ENCODE data around the gene UGT1A8. TPM values are rescaled to one million over a fixed set of nuclear protein-coding genes. Genes with fewer than 3 reads are reported as not detected.

Gene UGT1A8
- total and polyA plus RNA-seq, 2 of the 4 experiments (the other 2 are of a cell fraction) = not detected

DNA sequence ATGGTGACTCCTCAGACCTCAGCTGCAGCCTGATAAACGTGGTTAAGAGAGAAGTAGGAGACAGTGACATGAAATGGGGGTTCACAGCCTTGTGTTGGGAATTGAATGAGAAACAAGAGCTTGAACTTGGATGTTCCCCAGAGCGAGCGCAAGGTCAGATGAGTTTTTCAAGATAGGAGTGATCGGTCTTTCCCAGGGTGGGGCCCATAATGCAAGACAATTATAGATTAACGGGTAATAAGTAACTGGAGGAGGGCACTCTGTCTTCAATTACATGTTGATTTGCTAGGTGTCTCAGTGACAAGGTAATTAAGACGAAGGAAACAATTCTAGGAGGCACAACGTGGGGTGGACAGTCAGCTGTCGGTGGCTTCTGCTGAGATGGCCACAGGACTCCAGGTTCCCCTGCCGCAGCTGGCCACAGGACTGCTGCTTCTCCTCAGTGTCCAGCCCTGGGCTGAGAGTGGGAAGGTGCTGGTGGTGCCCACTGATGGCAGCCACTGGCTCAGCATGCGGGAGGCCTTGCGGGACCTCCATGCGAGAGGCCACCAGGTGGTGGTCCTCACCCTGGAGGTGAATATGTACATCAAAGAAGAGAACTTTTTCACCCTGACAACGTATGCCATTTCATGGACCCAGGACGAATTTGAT lies 95.3 kb downstream of the UGT1A8 start, which contains the start of gene UGT1A5:
Gene UGT1A5 (plus strand): TSS at position 297 of the 651 bp plus-strand sequence. CDS start 85 bp downstream, at position 382.
- no peak within 1 kb of the TSS for H3K27ac ChIP-seq (ENCODE audit: insufficient read depth, low read length)
- ATAC-seq (ENCODE audit: low read depth) = no peak
- dilution Hi-C loops (cut with HindIII; ENCODE audit: low sequenced_read_pairs, unreplicated experiment) (no loop called here), intact Hi-C loops (cut with micrococcal nuclease) (loop anchor here (5.0 kb wide), 3 partner anchors 155 to 1405 kb away; no protein-coding TSS in a partner anchor), in situ Hi-C loops (cut with MboI; ENCODE audit: low sequenced_read_pairs) (loop anchor here (5.0 kb wide), 1 partner anchor 265 kb away; no protein-coding TSS in a partner anchor)
- ChIA-PET POLR2A (ENCODE audit: unreplicated experiment) (no interaction called here), CTCF (no interaction called here)
- H4K20me1 ChIP-seq (ENCODE audit: insufficient read depth, low read length) = no peaks in the 10 kb centered on the region
- H3K4me3 ChIP-seq (ENCODE audit: insufficient read depth, low read depth, low read length) = no peak within 1 kb of the TSS
- TF ChIP-seq RCOR1 (IDR thresholded peaks at IDR 0.05; ENCODE audit: insufficient replicate concordance, low read length) = no peak
- TF ChIP-seq, protein P1, sequence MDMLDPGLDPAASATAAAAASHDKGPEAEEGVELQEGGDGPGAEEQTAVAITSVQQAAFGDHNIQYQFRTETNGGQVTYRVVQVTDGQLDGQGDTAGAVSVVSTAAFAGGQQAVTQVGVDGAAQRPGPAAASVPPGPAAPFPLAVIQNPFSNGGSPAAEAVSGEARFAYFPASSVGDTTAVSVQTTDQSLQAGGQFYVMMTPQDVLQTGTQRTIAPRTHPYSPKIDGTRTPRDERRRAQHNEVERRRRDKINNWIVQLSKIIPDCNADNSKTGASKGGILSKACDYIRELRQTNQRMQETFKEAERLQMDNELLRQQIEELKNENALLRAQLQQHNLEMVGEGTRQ (IDR thresholded peaks at IDR 0.05; ENCODE audit: low read depth, low read length) = no peak
- TF ChIP-seq NFE2L2 (IDR thresholded peaks at IDR 0.05; ENCODE audit: low read depth, low read length) = no peak
- TF ChIP-seq, protein P2, sequence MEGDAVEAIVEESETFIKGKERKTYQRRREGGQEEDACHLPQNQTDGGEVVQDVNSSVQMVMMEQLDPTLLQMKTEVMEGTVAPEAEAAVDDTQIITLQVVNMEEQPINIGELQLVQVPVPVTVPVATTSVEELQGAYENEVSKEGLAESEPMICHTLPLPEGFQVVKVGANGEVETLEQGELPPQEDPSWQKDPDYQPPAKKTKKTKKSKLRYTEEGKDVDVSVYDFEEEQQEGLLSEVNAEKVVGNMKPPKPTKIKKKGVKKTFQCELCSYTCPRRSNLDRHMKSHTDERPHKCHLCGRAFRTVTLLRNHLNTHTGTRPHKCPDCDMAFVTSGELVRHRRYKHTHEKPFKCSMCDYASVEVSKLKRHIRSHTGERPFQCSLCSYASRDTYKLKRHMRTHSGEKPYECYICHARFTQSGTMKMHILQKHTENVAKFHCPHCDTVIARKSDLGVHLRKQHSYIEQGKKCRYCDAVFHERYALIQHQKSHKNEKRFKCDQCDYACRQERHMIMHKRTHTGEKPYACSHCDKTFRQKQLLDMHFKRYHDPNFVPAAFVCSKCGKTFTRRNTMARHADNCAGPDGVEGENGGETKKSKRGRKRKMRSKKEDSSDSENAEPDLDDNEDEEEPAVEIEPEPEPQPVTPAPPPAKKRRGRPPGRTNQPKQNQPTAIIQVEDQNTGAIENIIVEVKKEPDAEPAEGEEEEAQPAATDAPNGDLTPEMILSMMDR (conservative IDR thresholded peaks at IDR 0.05; ENCODE audit: low read depth, low read length) = no peak
- no peak for TF ChIP-seq MXI1 (IDR thresholded peaks at IDR 0.05; ENCODE audit: borderline replicate concordance, low read depth, low read length)
- no peak for TF ChIP-seq POLR2A (IDR thresholded peaks at IDR 0.05; ENCODE audit: low read depth, low read length)
- no peak for TF ChIP-seq BHLHE40 (IDR thresholded peaks at IDR 0.05; ENCODE audit: low read depth, low read length)
- TF ChIP-seq MAZ (IDR thresholded peaks at IDR 0.05; ENCODE audit: borderline replicate concordance, low read depth, low read length) = no peak
- TF ChIP-seq RAD21 (IDR thresholded peaks at IDR 0.05; ENCODE audit: low read length) = no peak
- TF ChIP-seq CEBPB (IDR thresholded peaks at IDR 0.05; ENCODE audit: low read depth, low read length) = no peak
- TF ChIP-seq, protein P3, sequence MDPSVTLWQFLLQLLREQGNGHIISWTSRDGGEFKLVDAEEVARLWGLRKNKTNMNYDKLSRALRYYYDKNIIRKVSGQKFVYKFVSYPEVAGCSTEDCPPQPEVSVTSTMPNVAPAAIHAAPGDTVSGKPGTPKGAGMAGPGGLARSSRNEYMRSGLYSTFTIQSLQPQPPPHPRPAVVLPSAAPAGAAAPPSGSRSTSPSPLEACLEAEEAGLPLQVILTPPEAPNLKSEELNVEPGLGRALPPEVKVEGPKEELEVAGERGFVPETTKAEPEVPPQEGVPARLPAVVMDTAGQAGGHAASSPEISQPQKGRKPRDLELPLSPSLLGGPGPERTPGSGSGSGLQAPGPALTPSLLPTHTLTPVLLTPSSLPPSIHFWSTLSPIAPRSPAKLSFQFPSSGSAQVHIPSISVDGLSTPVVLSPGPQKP (IDR thresholded peaks at IDR 0.05; ENCODE audit: borderline replicate concordance, low read depth, low read length) = no peak
- no peak for TF ChIP-seq CHD1 (IDR thresholded peaks at IDR 0.05; ENCODE audit: low read depth, low read length)
- TF ChIP-seq SMC3 (IDR thresholded peaks at IDR 0.05; ENCODE audit: low read depth, low read length) = no peak
- no peak for TF ChIP-seq FOS (IDR thresholded peaks at IDR 0.05; ENCODE audit: low read depth, low read length)
- TF ChIP-seq RFX5 (IDR thresholded peaks at IDR 0.05; ENCODE audit: low read depth, low read length) = no peak
- no peak for TF ChIP-seq MAFK (IDR thresholded peaks at IDR 0.05; ENCODE audit: low read depth, low read length)
- no peak within 1 kb of the TSS for H2BK20ac ChIP-seq (ENCODE audit: low read depth, low read length)
- no TSS peak for BruUV-seq (replicated peaks)
- H3K4me1 ChIP-seq (ENCODE audit: control insufficient read depth, insufficient read depth, low read length) = peaks cover 2% of the 10 kb centered on the region
- H3K9me3 ChIP-seq (ENCODE audit: control insufficient read depth, insufficient read depth, low read length) = no peaks in the 10 kb centered on the region
- H3K56ac ChIP-seq (ENCODE audit: extremely low read depth, insufficient read depth, low read length) = no peak within 1 kb of the TSS
- peaks cover 4% of the 10 kb centered on the region; the same call in 1 of the 2 replicates for H3K27me3 ChIP-seq (ENCODE audit: control insufficient read depth, insufficient read depth, low read length)
- no peaks in the 10 kb centered on the region for H3K36me3 ChIP-seq (ENCODE audit: control insufficient read depth, insufficient read depth, low read length)
- H4K91ac ChIP-seq (ENCODE audit: insufficient read depth, low read depth, low read length) = no peak within 1 kb of the TSS
- no peaks in the 10 kb centered on the region for H3K9me1 ChIP-seq (ENCODE audit: insufficient read depth, low read length)
- H3K4me2 ChIP-seq (ENCODE audit: low read depth, low read length) = no peak within 1 kb of the TSS
- no peak within 1 kb of the TSS for H3K9ac ChIP-seq (ENCODE audit: low read depth, low read length)
- H3K23ac ChIP-seq (ENCODE audit: low read depth, low read length) = no peak within 1 kb of the TSS
- H2BK15ac ChIP-seq (ENCODE audit: low read depth, low read length) = no peak within 1 kb of the TSS
- no peak within 1 kb of the TSS for H3K18ac ChIP-seq (ENCODE audit: low read depth, low read length)
- H2AFZ ChIP-seq (replicated peaks; ENCODE audit: low read length, poor library complexity) = no peak within 1 kb of the TSS
- H2BK120ac ChIP-seq (ENCODE audit: low read depth, low read length) = no peak within 1 kb of the TSS
- 71% methylated on average over 5 of the region's 14 CpGs; no CpG with 5 or more reads in 1 of the 2 experiments for WGBS, 2 experiments (ENCODE audit: extremely low coverage in 2 of 2, insufficient read length in 1 of 2)
- H3K4ac ChIP-seq (ENCODE audit: low read depth, low read length) = no peak within 1 kb of the TSS
- no peak within 1 kb of the TSS for H3K14ac ChIP-seq (replicated peaks; ENCODE audit: low read depth, low read length)
- H4K5ac ChIP-seq (ENCODE audit: low read depth, low read length) = no peak within 1 kb of the TSS
- no peak within 1 kb of the TSS for H2AK9ac ChIP-seq (replicated peaks; ENCODE audit: low read depth, low read length, poor library complexity)
- no peak for DNase-seq
- H2BK5ac ChIP-seq (ENCODE audit: low read depth, low read length, poor library complexity, severe bottlenecking) = no peak within 1 kb of the TSS
- no peaks in the 10 kb centered on the region for H3K79me1 ChIP-seq (ENCODE audit: low read depth in 1 of 2, low read length in 2 of 2)
- H2AK5ac ChIP-seq (ENCODE audit: low read depth, low read length) = no peak within 1 kb of the TSS
- H4K8ac ChIP-seq (ENCODE audit: low read depth in 2 of 2, low read length in 2 of 2) = no peak within 1 kb of the TSS

Measured in IMR-90 (cell line).